ENCODE results near the gene ZNF593OS. TPM values are rescaled to one million over a fixed set of nuclear protein-coding genes. Genes with fewer than 3 reads are reported as not detected.

The ZNF593OS gene
- total and polyA plus RNA-seq, 10 of the 15 experiments (the other 5 are each of a cell fraction or from before 2014, with no cell fraction given) = 0.16 to 1.7 (median 0.59) TPM; not detected in 6

- TF ChIP-seq ZNF687 (IDR thresholded peaks at IDR 0.05) (no peak), GABPA (IDR thresholded peaks at IDR 0.05; ENCODE audit: low read depth) (no peak), FOXM1 (IDR thresholded peaks at IDR 0.05; ENCODE audit: low read depth, low read length) (no peak), HCFC1 (IDR thresholded peaks at IDR 0.05; ENCODE audit: low read length) (no peak), CHD4 (IDR thresholded peaks at IDR 0.05) (no peak), POLR2AphosphoS2 (IDR thresholded peaks at IDR 0.05; ENCODE audit: low read depth, low read length) (no peak), NRF1 (conservative IDR thresholded peaks at IDR 0.05; ENCODE audit: low read depth, low read length) (no peak), NKRF (conservative IDR thresholded peaks at IDR 0.05) (no peak), ELK1 (IDR thresholded peaks at IDR 0.05; ENCODE audit: low read depth, low read length) (no peak), BACH1 (IDR thresholded peaks at IDR 0.05; ENCODE audit: borderline replicate concordance) (no peak)
These were observed 41.9 kb downstream of the ZNF593OS start (continued) for GRCh38 chr1:26129778-26130177.

Data from GM12878 (cell line).